Measurements from ENCODE around the gene BANP. TPM values are rescaled to one million over a fixed set of nuclear protein-coding genes. Genes with fewer than 3 reads are reported as not detected.
"Not testable (repeated sequence)": the region's sequence is repeated elsewhere in the genome, so short reads cannot be mapped to it uniquely, and the experiment has no call there.

The BANP gene
- total RNA-seq, 3 donors from 2014 or later: 21.9 to 45.4 (median 32.4) TPM

DNA sequence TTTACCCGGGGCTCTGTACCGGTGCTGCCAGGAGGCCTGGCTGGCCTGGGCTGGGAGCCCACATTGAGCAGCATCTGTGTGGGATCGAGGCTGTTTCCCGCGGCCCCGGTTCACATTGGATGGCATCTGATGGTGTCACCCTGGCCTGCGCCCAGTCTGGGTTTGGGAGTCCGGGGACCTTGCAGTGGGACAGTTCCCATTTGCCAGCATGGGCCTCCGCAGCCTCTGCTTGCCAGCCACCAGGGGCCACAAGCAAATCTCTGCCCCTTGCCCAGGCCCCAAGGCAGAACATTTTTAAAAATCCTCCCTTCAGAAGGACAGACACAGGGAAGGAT, 64.5 kb downstream of the BANP start:
- Histone ChIP-seq H3K9me3 (no peaks in the 10 kb centered on the region), H3K27me3 (no peaks in the 10 kb centered on the region), H3K4me3 (no peak overlapping the region), H3K27ac (peak overlapping the region in 1 of 2 donors; percentile 3), H3K36me3 (no peaks in the 10 kb centered on the region), H3K4me1 (no peaks in the 10 kb centered on the region)
- peak in 1 of 2 donors; percentile 49 for DNase-seq (ENCODE audit: low spot score in 2 of 2)
- TF ChIP-seq POLR2A (IDR thresholded peaks at IDR 0.05) (no peak), POLR2AphosphoS5 (IDR thresholded peaks at IDR 0.05) (no peak)
- TF ChIP-seq, protein P1, sequence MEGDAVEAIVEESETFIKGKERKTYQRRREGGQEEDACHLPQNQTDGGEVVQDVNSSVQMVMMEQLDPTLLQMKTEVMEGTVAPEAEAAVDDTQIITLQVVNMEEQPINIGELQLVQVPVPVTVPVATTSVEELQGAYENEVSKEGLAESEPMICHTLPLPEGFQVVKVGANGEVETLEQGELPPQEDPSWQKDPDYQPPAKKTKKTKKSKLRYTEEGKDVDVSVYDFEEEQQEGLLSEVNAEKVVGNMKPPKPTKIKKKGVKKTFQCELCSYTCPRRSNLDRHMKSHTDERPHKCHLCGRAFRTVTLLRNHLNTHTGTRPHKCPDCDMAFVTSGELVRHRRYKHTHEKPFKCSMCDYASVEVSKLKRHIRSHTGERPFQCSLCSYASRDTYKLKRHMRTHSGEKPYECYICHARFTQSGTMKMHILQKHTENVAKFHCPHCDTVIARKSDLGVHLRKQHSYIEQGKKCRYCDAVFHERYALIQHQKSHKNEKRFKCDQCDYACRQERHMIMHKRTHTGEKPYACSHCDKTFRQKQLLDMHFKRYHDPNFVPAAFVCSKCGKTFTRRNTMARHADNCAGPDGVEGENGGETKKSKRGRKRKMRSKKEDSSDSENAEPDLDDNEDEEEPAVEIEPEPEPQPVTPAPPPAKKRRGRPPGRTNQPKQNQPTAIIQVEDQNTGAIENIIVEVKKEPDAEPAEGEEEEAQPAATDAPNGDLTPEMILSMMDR (IDR thresholded peaks at IDR 0.05): no peak
- intact Hi-C loops (cut with DNase I; ENCODE audit: low total_unique reads): no loop called here

- H3K4me3 ChIP-seq; H3K27ac ChIP-seq; H3K9me3 ChIP-seq; H3K36me3 ChIP-seq; intact Hi-C loops (cut with DNase I; ENCODE audit: low total_unique reads); H3K27me3 ChIP-seq; H3K4me1 ChIP-seq: not testable (repeated sequence)
- peak in 1 of 2 donors; percentile 45 for DNase-seq (ENCODE audit: low spot score in 2 of 2)
Observed at GRCh38 chr16:88016386-88016785, 65.2 kb downstream of the BANP start.

DNA sequence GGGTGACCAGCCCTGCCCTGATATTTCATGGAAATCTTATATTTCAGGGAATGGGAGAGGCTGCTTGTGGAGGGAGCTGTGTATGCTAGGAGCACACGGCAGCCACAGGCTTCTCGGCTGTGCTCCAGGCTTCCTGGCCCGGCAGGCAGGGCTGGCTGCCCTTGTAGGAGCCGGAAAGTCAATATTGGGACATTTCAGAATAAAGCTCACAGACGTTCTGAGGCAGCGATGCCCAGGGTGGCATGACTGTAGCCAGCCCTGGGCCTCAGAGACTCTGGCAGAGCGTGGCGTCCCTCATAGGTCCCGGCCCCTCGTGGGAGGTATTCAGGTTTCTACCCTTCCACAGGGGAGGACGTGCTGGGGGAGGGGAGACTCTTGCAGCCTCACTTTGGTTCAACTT, 65.7 kb downstream of the BANP start:
- H3K4me3 ChIP-seq: no peak overlapping the region
- no peaks in the 10 kb centered on the region for H3K9me3 ChIP-seq
- no peaks in the 10 kb centered on the region for H3K27me3 ChIP-seq
- no peak for TF ChIP-seq POLR2AphosphoS5 (IDR thresholded peaks at IDR 0.05)
- TF ChIP-seq, protein P1 (IDR thresholded peaks at IDR 0.05): no peak
- no peak for TF ChIP-seq POLR2A (IDR thresholded peaks at IDR 0.05)
- no peaks in the 10 kb centered on the region for H3K4me1 ChIP-seq
- peak in 1 of 2 donors; percentile 58 for DNase-seq (ENCODE audit: low spot score in 2 of 2)
- peak overlapping the region in 1 of 2 donors; percentile 48 for H3K27ac ChIP-seq
- no peaks in the 10 kb centered on the region for H3K36me3 ChIP-seq
- intact Hi-C loops (cut with DNase I; ENCODE audit: low total_unique reads): no loop called here

DNA sequence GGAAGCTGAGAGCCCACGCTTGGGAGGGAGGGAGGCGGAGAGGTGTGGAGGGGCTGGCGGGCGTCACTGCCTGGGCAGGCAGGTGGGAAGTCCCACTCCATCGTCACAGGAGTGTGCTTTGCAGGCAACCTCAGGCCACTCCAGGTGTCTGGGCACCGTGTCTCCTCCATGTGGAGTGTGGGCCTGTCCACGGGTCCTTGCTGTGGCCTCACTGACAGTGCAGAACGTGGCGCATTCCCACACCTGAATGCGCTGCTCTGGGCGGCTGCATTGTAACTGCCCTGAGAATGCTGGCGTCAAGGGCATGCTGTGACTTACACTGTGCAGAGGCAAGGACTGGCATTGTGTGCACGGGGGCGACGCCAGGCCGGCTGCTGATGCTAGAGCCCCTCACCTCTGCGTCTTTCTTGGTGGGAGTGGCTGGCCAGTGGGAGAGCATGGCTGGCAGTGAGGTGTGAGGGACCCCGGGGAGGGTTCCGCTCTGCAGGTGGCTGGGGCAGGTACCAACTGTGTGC, 66.4 kb downstream of the BANP start:
- no peaks in the 10 kb centered on the region for H3K9me3 ChIP-seq
- no peaks in the 10 kb centered on the region for H3K27me3 ChIP-seq
- TF ChIP-seq POLR2A (IDR thresholded peaks at IDR 0.05) (no peak), POLR2AphosphoS5 (IDR thresholded peaks at IDR 0.05) (no peak)
- TF ChIP-seq, protein P1 (IDR thresholded peaks at IDR 0.05): no peak
- H3K4me3 ChIP-seq: no peak overlapping the region
- no peaks in the 10 kb centered on the region for H3K36me3 ChIP-seq
- intact Hi-C loops (cut with DNase I; ENCODE audit: low total_unique reads): no loop called here
- peak in 1 of 2 donors; percentile 39 for DNase-seq (ENCODE audit: low spot score in 2 of 2)
- peak overlapping the region in 1 of 2 donors; percentile 48 for H3K27ac ChIP-seq
- H3K4me1 ChIP-seq: no peaks in the 10 kb centered on the region

DNA sequence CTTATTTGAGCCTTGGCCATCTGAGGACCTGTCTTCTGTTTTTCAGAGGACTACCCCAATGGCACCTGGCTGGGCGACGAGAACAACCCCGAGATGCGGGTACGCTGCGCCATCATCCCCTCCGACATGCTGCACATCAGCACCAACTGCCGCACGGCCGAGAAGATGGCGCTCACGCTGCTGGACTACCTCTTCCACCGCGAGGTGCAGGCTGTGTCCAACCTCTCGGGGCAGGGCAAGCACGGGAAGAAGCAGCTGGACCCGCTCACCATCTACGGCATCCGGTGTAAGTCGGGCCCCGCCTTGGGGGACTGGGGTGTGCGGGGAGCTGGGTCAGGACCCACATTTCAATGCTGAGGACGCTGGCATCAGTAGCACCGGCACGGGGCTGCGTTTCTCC, 67.1 kb downstream of the BANP start:
- H3K27me3 ChIP-seq; H3K4me1 ChIP-seq; intact Hi-C loops (cut with DNase I; ENCODE audit: low total_unique reads); H3K4me3 ChIP-seq; H3K36me3 ChIP-seq; H3K27ac ChIP-seq; H3K9me3 ChIP-seq: not testable (repeated sequence)
- DNase-seq (ENCODE audit: low spot score in 2 of 2): peak in 1 of 2 donors; percentile 46

GRCh38 chr16:88019041-88019820, 68.0 kb downstream of the BANP start:
- H3K36me3 ChIP-seq; H3K4me3 ChIP-seq; H3K27me3 ChIP-seq; H3K9me3 ChIP-seq; H3K4me1 ChIP-seq; intact Hi-C loops (cut with DNase I; ENCODE audit: low total_unique reads): not testable (repeated sequence)
- peak overlapping the region in 1 of 2 donors; percentile 43 for H3K27ac ChIP-seq
- peak in 1 of 2 donors; percentile 43 for DNase-seq (ENCODE audit: low spot score in 2 of 2)

All from breast epithelium (tissue), 4 donors.